Measurements from ENCODE around the gene CCR5AS.
"Not testable (repeated sequence)": the region's sequence is repeated elsewhere in the genome, so short reads cannot be mapped to it uniquely, and the experiment has no call there.

CCR5AS gene

GRCh38 chr3:46427916-46428833 is 21.3 kb upstream of the CCR5AS start:
- DNase-seq = peak in 1 of 2 experiments; percentile 28

- not testable (repeated sequence) for DNase-seq
Observed at GRCh38 chr3:46427404-46427803, 20.5 kb upstream of the CCR5AS start.

- not testable (repeated sequence) for DNase-seq
Observed at GRCh38 chr3:46426476-46426875, 19.6 kb upstream of the CCR5AS start.

GRCh38 chr3:46423588-46423987 is 16.7 kb upstream of the CCR5AS start:
- no peak for DNase-seq

- DNase-seq = peak in 1 of 2 experiments; percentile 52
Observed at GRCh38 chr3:46422617-46423016, 15.8 kb upstream of the CCR5AS start.

GRCh38 chr3:46420931-46421330 is 14.1 kb upstream of the CCR5AS start:
- DNase-seq = no peak

GRCh38 chr3:46419816-46420215 is 12.9 kb upstream of the CCR5AS start:
- no peak for DNase-seq

GRCh38 chr3:46417841-46418611 is 11.2 kb upstream of the CCR5AS start:
- DNase-seq = peak in 1 of 2 experiments; percentile 49

- DNase-seq = no peak
Observed at GRCh38 chr3:46416811-46417510, 10.1 kb upstream of the CCR5AS start.

GRCh38 chr3:46416125-46416810 is 9.4 kb upstream of the CCR5AS start:
- DNase-seq = peak; percentile 49 to 87

- no peak for DNase-seq
Observed at GRCh38 chr3:46414739-46415138, 7.9 kb upstream of the CCR5AS start.

GRCh38 chr3:46413951-46414350 is 7.1 kb upstream of the CCR5AS start:
- no peak for DNase-seq

- DNase-seq = no peak
Observed at GRCh38 chr3:46412786-46413298, 6.0 kb upstream of the CCR5AS start.

GRCh38 chr3:46411271-46411670 is 4.4 kb upstream of the CCR5AS start:
- DNase-seq = no peak

GRCh38 chr3:46410669-46411068 is 3.8 kb upstream of the CCR5AS start:
- DNase-seq = no peak

GRCh38 chr3:46409739-46410489 is 3.0 kb upstream of the CCR5AS start:
- no peak for DNase-seq

- no peak for DNase-seq
Observed at GRCh38 chr3:46408853-46409252, 2.0 kb upstream of the CCR5AS start.

- DNase-seq = no peak
Observed at GRCh38 chr3:46407970-46408369, 1.1 kb upstream of the CCR5AS start.

GRCh38 chr3:46406443-46406787 is 451 bp downstream of the CCR5AS start:
- no peak for DNase-seq

GRCh38 chr3:46405301-46406019 is 1.4 kb downstream of the CCR5AS start:
- no peak for DNase-seq

- DNase-seq = not testable (repeated sequence)
Observed at GRCh38 chr3:46402902-46403301, 4.0 kb downstream of the CCR5AS start.
